ENCODE results near the gene RPLP2.

RPLP2 gene

GRCh38 chr11:848380-848931 is 38.7 kb downstream of the RPLP2 start:
- H3K4me3 ChIP-seq: peak overlapping the region; percentile 72; the same call in 1 of the 2 replicates
- H3K9ac ChIP-seq: no peak overlapping the region
- peaks cover 74% of the 10 kb centered on the region for H4K20me1 ChIP-seq
- H3K27me3 ChIP-seq: no peaks in the 10 kb centered on the region
- H3K36me3 ChIP-seq: no peaks in the 10 kb centered on the region
- H3K27ac ChIP-seq: no peak overlapping the region
- no peaks in the 10 kb centered on the region for H3K9me3 ChIP-seq
- peaks cover 88% of the 10 kb centered on the region for H3K4me1 ChIP-seq
- no peak for TF ChIP-seq Cebpa-rat (IDR thresholded peaks at IDR 0.05)
- peak overlapping the region; percentile 98 for H3K4me2 ChIP-seq

- H3K4me3 ChIP-seq: peak overlapping the region; percentile 72
- no peak for TF ChIP-seq Cebpa-rat (IDR thresholded peaks at IDR 0.05)
- H3K4me1 ChIP-seq: peaks cover 88% of the 10 kb centered on the region
- no peaks in the 10 kb centered on the region for H3K9me3 ChIP-seq
- peak overlapping the region; percentile 98 for H3K4me2 ChIP-seq
- 0 out of 2 replicates have a peak overlapping the region, but pooled peaks have one; percentile 13 for H3K27ac ChIP-seq
- H3K27me3 ChIP-seq: no peaks in the 10 kb centered on the region
- H4K20me1 ChIP-seq: peaks cover 82% of the 10 kb centered on the region
- peak overlapping the region; percentile 63 for H3K9ac ChIP-seq
- no peaks in the 10 kb centered on the region for H3K36me3 ChIP-seq
These were observed 39.5 kb downstream of the RPLP2 start for GRCh38 chr11:849104-849824.

- Histone ChIP-seq H3K4me2 (peak overlapping the region; percentile 98), H3K27ac (no peak overlapping the region), H3K4me3 (peak overlapping the region; percentile 72), H3K9ac (peak overlapping the region; percentile 61; the same call in 1 of the 2 replicates), H3K4me1 (peaks cover 88% of the 10 kb centered on the region), H4K20me1 (peaks cover 87% of the 10 kb centered on the region), H3K36me3 (no peaks in the 10 kb centered on the region), H3K9me3 (no peaks in the 10 kb centered on the region), H3K27me3 (no peaks in the 10 kb centered on the region)
- no peak for TF ChIP-seq Cebpa-rat (IDR thresholded peaks at IDR 0.05)
These were observed 40.4 kb downstream of the RPLP2 start for GRCh38 chr11:849951-850774.

- Histone ChIP-seq H3K27me3 (no peaks in the 10 kb centered on the region), H3K9ac (no peak overlapping the region), H3K4me2 (peak overlapping the region; percentile 98), H3K27ac (no peak overlapping the region), H3K4me3 (peak overlapping the region; percentile 72; the same call in 1 of the 2 replicates), H3K9me3 (no peaks in the 10 kb centered on the region), H3K4me1 (peaks cover 83% of the 10 kb centered on the region), H4K20me1 (peaks cover 87% of the 10 kb centered on the region), H3K36me3 (no peaks in the 10 kb centered on the region)
- TF ChIP-seq Cebpa-rat (IDR thresholded peaks at IDR 0.05): no peak
These were observed 41.3 kb downstream of the RPLP2 start for GRCh38 chr11:850775-851763.

GRCh38 chr11:852762-853161 is 43.0 kb downstream of the RPLP2 start:
- Histone ChIP-seq H4K20me1 (peaks cover 93% of the 10 kb centered on the region), H3K4me1 (peaks cover 86% of the 10 kb centered on the region), H3K9ac (no peak overlapping the region), H3K27me3 (no peaks in the 10 kb centered on the region), H3K27ac (peak overlapping the region; percentile 35; the same call in 1 of the 2 replicates), H3K9me3 (no peaks in the 10 kb centered on the region), H3K4me2 (peak overlapping the region; percentile 55), H3K4me3 (no peak overlapping the region), H3K36me3 (no peaks in the 10 kb centered on the region)
- TF ChIP-seq Cebpa-rat (IDR thresholded peaks at IDR 0.05): no peak

- peak overlapping the region; percentile 55 for H3K4me2 ChIP-seq
- no peak for TF ChIP-seq Cebpa-rat (IDR thresholded peaks at IDR 0.05)
These were observed 44.1 kb downstream of the RPLP2 start for GRCh38 chr11:853682-854448.

GRCh38 chr11:854601-855329 is 45.0 kb downstream of the RPLP2 start:
- peak overlapping the region; percentile 55 for H3K4me2 ChIP-seq
- no peaks in the 10 kb centered on the region for H3K27me3 ChIP-seq
- TF ChIP-seq Cebpa-rat (IDR thresholded peaks at IDR 0.05): no peak
- H3K27ac ChIP-seq: peak overlapping the region; percentile 38; the same call in 1 of the 2 replicates
- no peak overlapping the region for H3K4me3 ChIP-seq
- peak overlapping the region; percentile 29; the same call in 1 of the 2 replicates for H3K9ac ChIP-seq
- H4K20me1 ChIP-seq: peaks cover 92% of the 10 kb centered on the region
- peaks cover 86% of the 10 kb centered on the region for H3K4me1 ChIP-seq
- no peaks in the 10 kb centered on the region for H3K36me3 ChIP-seq
- H3K9me3 ChIP-seq: no peaks in the 10 kb centered on the region

More at GRCh38 chr11:853682-854448, 44.1 kb downstream of the RPLP2 start:
- peaks cover 89% of the 10 kb centered on the region for H4K20me1 ChIP-seq
- H3K27me3 ChIP-seq: no peaks in the 10 kb centered on the region
- 0 out of 2 replicates have a peak overlapping the region, but pooled peaks have one; percentile 29 for H3K9ac ChIP-seq
- H3K36me3 ChIP-seq: no peaks in the 10 kb centered on the region
- no peaks in the 10 kb centered on the region for H3K9me3 ChIP-seq
- H3K27ac ChIP-seq: 0 out of 2 replicates have a peak overlapping the region, but pooled peaks have one; percentile 38
- no peak overlapping the region for H3K4me3 ChIP-seq
- peaks cover 81% of the 10 kb centered on the region for H3K4me1 ChIP-seq

- H3K27me3 ChIP-seq: no peaks in the 10 kb centered on the region
- H3K9me3 ChIP-seq: no peaks in the 10 kb centered on the region
- no peak overlapping the region for H3K4me2 ChIP-seq
- peaks cover 86% of the 10 kb centered on the region for H3K4me1 ChIP-seq
- no peaks in the 10 kb centered on the region for H3K36me3 ChIP-seq
- H3K9ac ChIP-seq: no peak overlapping the region
- no peak overlapping the region for H3K27ac ChIP-seq
- H4K20me1 ChIP-seq: peaks cover 92% of the 10 kb centered on the region
- H3K4me3 ChIP-seq: no peak overlapping the region
- no peak for TF ChIP-seq Cebpa-rat (IDR thresholded peaks at IDR 0.05)
These were observed 45.5 kb downstream of the RPLP2 start for GRCh38 chr11:855330-855674.

All from BLaER1 (cell line).